NB4 (cell line): ENCODE results near the gene DNAH11.
"Not testable (repeated sequence)": the region's sequence is repeated elsewhere in the genome, so short reads cannot be mapped to it uniquely, and the experiment has no call there.

ENCODE experiments used
- DNase-seq: peaks from one replicate; pipeline ENCODE4 v3.0.0; 2010; ENCODE audit warnings: low read depth
- H3K4me3 ChIP-seq: one replicate; pipeline ENCODE4 v1.5.1; 2011; ENCODE audit warnings: mild to moderate bottlenecking, low read depth, low read length, moderate library complexity
- CTCF ChIP-seq: IDR thresholded peaks from one replicate; pipeline ENCODE4 v1.5.1; 2012; ENCODE audit warnings: low read depth, low read length
- MAX ChIP-seq: IDR thresholded peaks from 2 replicates; pipeline ENCODE4 v1.6.1; 2011; ENCODE audit warnings: low read depth, low read length
- MYC ChIP-seq: IDR thresholded peaks from 2 replicates; pipeline ENCODE4 v1.6.1; 2011; ENCODE audit warnings: low read depth, low read length
- POLR2A ChIP-seq: IDR thresholded peaks from 2 replicates; pipeline ENCODE4 v1.6.1; 2011; ENCODE audit warnings: mild to moderate bottlenecking; ENCODE audit not compliant: insufficient read length; ENCODE audit errors: extremely low read depth

The DNAH11 gene

GRCh38 chr7:21844742-21845141, 301.9 kb downstream of the DNAH11 start:
- TF ChIP-seq CTCF (no peak), MAX (no peak), POLR2A (no peak), MYC (no peak)
- H3K4me3 ChIP-seq, result no peak overlapping the region
- no peak for DNase-seq

- H3K4me3 ChIP-seq, result no peak overlapping the region
- TF ChIP-seq POLR2A (no peak), MAX (no peak), CTCF (no peak), MYC (no peak)
- no peak for DNase-seq
Measured at GRCh38 chr7:21850531-21851285, 307.9 kb downstream of the DNAH11 start.

- DNase-seq, result no peak
- H3K4me3 ChIP-seq, result no peak overlapping the region
- TF ChIP-seq POLR2A (no peak), CTCF (no peak), MYC (no peak), MAX (no peak)
Measured at GRCh38 chr7:21851559-21851967, 308.7 kb downstream of the DNAH11 start.

- peak; percentile 37 for DNase-seq
- H3K4me3 ChIP-seq, result not testable (repeated sequence)
Measured at GRCh38 chr7:21865631-21866204, 322.9 kb downstream of the DNAH11 start.

GRCh38 chr7:21866731-21867130, 323.9 kb downstream of the DNAH11 start:
- TF ChIP-seq POLR2A (no peak), MYC (no peak), CTCF (no peak), MAX (no peak)
- no peak overlapping the region for H3K4me3 ChIP-seq
- DNase-seq, result no peak

- DNase-seq, result no peak
- TF ChIP-seq POLR2A (no peak), MAX (no peak), MYC (no peak), CTCF (no peak)
- no peak overlapping the region for H3K4me3 ChIP-seq
Measured at GRCh38 chr7:21867226-21867625, 324.4 kb downstream of the DNAH11 start.
